Mucosa of stomach (tissue), 1 donor: ENCODE measurements around the gene ZNF20.
A peak's percentile ranks its signal among the peaks of the same experiment; 100 is the strongest.

Experiments
- H3K27me3 ChIP-seq: one replicate; pipeline ENCODE4 v1.7.0; 2013; ENCODE audit warnings: mild to moderate bottlenecking, low read length; ENCODE audit not compliant: control insufficient read depth, insufficient read depth
- H3K36me3 ChIP-seq: one replicate; pipeline ENCODE4 v1.7.0; 2013; ENCODE audit warnings: low read length; ENCODE audit not compliant: control insufficient read depth, insufficient read depth
- H3K4me1 ChIP-seq: one replicate; pipeline ENCODE4 v1.7.0; 2013; ENCODE audit warnings: mild to moderate bottlenecking, low read length; ENCODE audit not compliant: control insufficient read depth, insufficient read depth
- H3K4me3 ChIP-seq: one replicate; pipeline ENCODE4 v1.7.0; 2013; ENCODE audit warnings: low read length
- H3K9ac ChIP-seq: one replicate; pipeline ENCODE4 v1.7.0; 2013; ENCODE audit warnings: mild to moderate bottlenecking, low read length, moderate library complexity
- H3K9me3 ChIP-seq: one replicate; pipeline ENCODE4 v1.7.0; 2013; ENCODE audit warnings: mild to moderate bottlenecking, low read length, moderate library complexity; ENCODE audit not compliant: control insufficient read depth
- donor health status: Pancreatic carcinoma.

ZNF20 gene

GRCh38 chr19:12139885-12140544, at the start of gene ZNF20:
ZNF20 (minus strand) TSS chr19:12140350; CDS start chr19:12140182, 168 bp downstream.
- Histone ChIP-seq H3K27me3 (no peaks in the 10 kb centered on the region), H3K9me3 (no peaks in the 10 kb centered on the region), H3K9ac (peak within 1 kb of the TSS; percentile 89), H3K36me3 (no peaks in the 10 kb centered on the region), H3K4me3 (peak within 1 kb of the TSS; percentile 92), H3K4me1 (peaks cover 16% of the 10 kb centered on the region)

GRCh38 chr19:12187625-12188024, 47.5 kb upstream of the ZNF20 start:
- no peaks in the 10 kb centered on the region for H3K4me1 ChIP-seq
- no peak overlapping the region for H3K4me3 ChIP-seq
- H3K27me3 ChIP-seq = no peaks in the 10 kb centered on the region
- H3K9me3 ChIP-seq = peaks cover 20% of the 10 kb centered on the region
- H3K9ac ChIP-seq = no peak overlapping the region
- peaks cover 13% of the 10 kb centered on the region for H3K36me3 ChIP-seq

GRCh38 chr19:12180377-12180776, 40.2 kb upstream of the ZNF20 start:
- Histone ChIP-seq H3K27me3 (no peaks in the 10 kb centered on the region), H3K9ac (no peak overlapping the region), H3K36me3 (no peaks in the 10 kb centered on the region), H3K9me3 (peaks cover 7% of the 10 kb centered on the region), H3K4me3 (no peak overlapping the region), H3K4me1 (no peaks in the 10 kb centered on the region)

- Histone ChIP-seq H3K27me3 (no peaks in the 10 kb centered on the region), H3K4me3 (no peak overlapping the region), H3K9me3 (no peaks in the 10 kb centered on the region), H3K4me1 (no peaks in the 10 kb centered on the region), H3K36me3 (no peaks in the 10 kb centered on the region), H3K9ac (no peak overlapping the region)
Measured at GRCh38 chr19:12166626-12167025, 26.5 kb upstream of the ZNF20 start.

- H3K9me3 ChIP-seq = no peaks in the 10 kb centered on the region
- H3K4me3 ChIP-seq = peak overlapping the region; percentile 34
- no peaks in the 10 kb centered on the region for H3K36me3 ChIP-seq
- H3K9ac ChIP-seq = peak overlapping the region; percentile 97
- no peaks in the 10 kb centered on the region for H3K4me1 ChIP-seq
- no peaks in the 10 kb centered on the region for H3K27me3 ChIP-seq
Measured at GRCh38 chr19:12163826-12164225, 23.7 kb upstream of the ZNF20 start.

- Histone ChIP-seq H3K9me3 (no peaks in the 10 kb centered on the region), H3K36me3 (no peaks in the 10 kb centered on the region), H3K4me3 (peak within 1 kb of the TSS; percentile 34), H3K27me3 (no peaks in the 10 kb centered on the region), H3K4me1 (no peaks in the 10 kb centered on the region), H3K9ac (peak within 1 kb of the TSS; percentile 97)
Measured at GRCh38 chr19:12162882-12163806, 23.0 kb upstream of the ZNF20 start, which contains the start of gene ZNF136. ZNF136 (plus strand) TSS chr19:12163096; CDS start chr19:12163204, 108 bp downstream.

- Histone ChIP-seq H3K9me3 (no peaks in the 10 kb centered on the region), H3K4me3 (peak overlapping the region; percentile 34), H3K9ac (peak overlapping the region; percentile 97), H3K4me1 (no peaks in the 10 kb centered on the region), H3K36me3 (no peaks in the 10 kb centered on the region), H3K27me3 (no peaks in the 10 kb centered on the region)
Measured at GRCh38 chr19:12162513-12162881, 22.3 kb upstream of the ZNF20 start.

- Histone ChIP-seq H3K4me3 (no peak overlapping the region), H3K9me3 (no peaks in the 10 kb centered on the region), H3K9ac (no peak overlapping the region), H3K36me3 (no peaks in the 10 kb centered on the region), H3K27me3 (no peaks in the 10 kb centered on the region), H3K4me1 (no peaks in the 10 kb centered on the region)
Measured at GRCh38 chr19:12159773-12160414, 19.7 kb upstream of the ZNF20 start.

- H3K4me1 ChIP-seq = no peaks in the 10 kb centered on the region
- peak within 1 kb of the TSS; percentile 87 for H3K4me3 ChIP-seq
- no peaks in the 10 kb centered on the region for H3K9me3 ChIP-seq
- H3K9ac ChIP-seq = peak within 1 kb of the TSS; percentile 73
- no peaks in the 10 kb centered on the region for H3K27me3 ChIP-seq
- no peaks in the 10 kb centered on the region for H3K36me3 ChIP-seq
Measured at GRCh38 chr19:12156223-12157058, 16.3 kb upstream of the ZNF20 start, which contains the start of gene ZNF625. ZNF625 (minus strand) TSS chr19:12156734; CDS start chr19:12156558, 176 bp downstream.

- Histone ChIP-seq H3K27me3 (no peaks in the 10 kb centered on the region), H3K4me3 (no peak overlapping the region), H3K9me3 (no peaks in the 10 kb centered on the region), H3K36me3 (no peaks in the 10 kb centered on the region), H3K9ac (peak overlapping the region; percentile 73), H3K4me1 (no peaks in the 10 kb centered on the region)
Measured at GRCh38 chr19:12155324-12155860, 15.2 kb upstream of the ZNF20 start.

- H3K9me3 ChIP-seq = no peaks in the 10 kb centered on the region
- no peak overlapping the region for H3K4me3 ChIP-seq
- peaks cover 11% of the 10 kb centered on the region for H3K4me1 ChIP-seq
- H3K9ac ChIP-seq = no peak overlapping the region
- H3K27me3 ChIP-seq = no peaks in the 10 kb centered on the region
- peaks cover 4% of the 10 kb centered on the region for H3K36me3 ChIP-seq
Measured at GRCh38 chr19:12145348-12145747, 5.2 kb upstream of the ZNF20 start.
